Measurements from ENCODE around the gene FXYD6.
"Not testable (repeated sequence)": the region's sequence is repeated elsewhere in the genome, so short reads cannot be mapped to it uniquely, and the experiment has no call there.

The FXYD6 gene, protein sequence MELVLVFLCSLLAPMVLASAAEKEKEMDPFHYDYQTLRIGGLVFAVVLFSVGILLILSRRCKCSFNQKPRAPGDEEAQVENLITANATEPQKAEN

DNA sequence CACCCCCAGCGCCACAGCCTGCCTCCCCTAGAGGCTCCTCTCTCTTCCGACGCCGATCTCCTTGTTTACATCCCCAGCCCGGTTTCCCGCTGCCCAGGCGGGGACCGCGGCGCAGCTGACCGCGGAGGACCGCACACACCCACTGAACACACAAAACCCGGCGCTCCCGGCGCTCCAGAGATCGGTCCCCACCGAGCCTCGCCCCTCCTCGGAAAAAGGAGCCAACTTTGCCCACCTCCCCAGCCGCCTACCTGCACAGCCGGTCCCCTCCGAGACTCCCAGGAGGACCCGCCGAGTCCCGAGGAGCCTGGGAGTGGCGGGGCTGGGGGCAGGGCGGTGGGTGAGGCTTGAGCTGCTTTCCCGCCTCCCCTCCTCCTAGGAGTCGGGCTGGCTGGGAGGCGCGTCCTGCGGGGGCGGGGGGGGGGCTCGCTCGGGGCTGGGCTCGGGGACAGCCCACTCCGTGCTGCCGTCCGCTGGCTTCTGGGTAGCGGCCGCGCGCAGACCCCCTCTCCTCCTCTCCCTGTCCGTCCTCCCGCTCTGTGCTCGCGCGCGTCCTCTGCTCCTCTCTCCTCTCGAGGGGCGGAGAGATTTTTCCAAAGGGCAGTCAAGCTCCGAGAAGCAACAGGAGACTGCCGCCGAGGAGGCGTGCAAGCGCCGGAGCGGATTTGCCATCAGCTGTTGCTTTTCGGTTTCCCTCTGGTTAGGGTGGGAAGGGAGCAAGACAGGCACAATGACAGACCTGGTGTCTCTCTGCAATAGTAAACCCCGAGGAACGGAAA is at the start of gene FXYD6:
TSS of gene FXYD6 (minus strand) at position 318 of the 779 bp plus-strand sequence. CDS start 33,882 bp downstream, outside the sequence.
- DNase-seq (ENCODE audit: low spot score), result peak; percentile 75

DNA sequence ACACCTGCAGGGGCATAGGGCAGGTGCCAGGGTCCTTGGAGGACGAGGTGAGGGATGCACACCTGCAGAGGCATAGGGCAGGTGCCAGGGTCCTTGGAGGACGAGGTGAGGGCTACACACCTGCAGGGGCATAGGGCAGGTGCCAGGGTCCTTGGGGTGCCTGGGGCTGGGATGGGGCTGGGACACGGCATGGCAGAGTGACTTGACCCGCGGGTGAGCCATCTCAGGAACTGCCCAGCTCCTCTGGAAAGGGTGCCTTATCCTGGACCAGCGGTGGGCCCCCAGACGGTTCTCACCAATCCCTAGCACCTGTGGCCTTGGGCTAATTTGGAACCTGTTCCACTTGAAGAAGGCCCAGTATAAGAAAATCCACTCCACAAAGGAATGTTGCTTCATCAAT is 49.7 kb upstream of the FXYD6 start:
- not testable (repeated sequence) for DNase-seq (ENCODE audit: low spot score)

DNA sequence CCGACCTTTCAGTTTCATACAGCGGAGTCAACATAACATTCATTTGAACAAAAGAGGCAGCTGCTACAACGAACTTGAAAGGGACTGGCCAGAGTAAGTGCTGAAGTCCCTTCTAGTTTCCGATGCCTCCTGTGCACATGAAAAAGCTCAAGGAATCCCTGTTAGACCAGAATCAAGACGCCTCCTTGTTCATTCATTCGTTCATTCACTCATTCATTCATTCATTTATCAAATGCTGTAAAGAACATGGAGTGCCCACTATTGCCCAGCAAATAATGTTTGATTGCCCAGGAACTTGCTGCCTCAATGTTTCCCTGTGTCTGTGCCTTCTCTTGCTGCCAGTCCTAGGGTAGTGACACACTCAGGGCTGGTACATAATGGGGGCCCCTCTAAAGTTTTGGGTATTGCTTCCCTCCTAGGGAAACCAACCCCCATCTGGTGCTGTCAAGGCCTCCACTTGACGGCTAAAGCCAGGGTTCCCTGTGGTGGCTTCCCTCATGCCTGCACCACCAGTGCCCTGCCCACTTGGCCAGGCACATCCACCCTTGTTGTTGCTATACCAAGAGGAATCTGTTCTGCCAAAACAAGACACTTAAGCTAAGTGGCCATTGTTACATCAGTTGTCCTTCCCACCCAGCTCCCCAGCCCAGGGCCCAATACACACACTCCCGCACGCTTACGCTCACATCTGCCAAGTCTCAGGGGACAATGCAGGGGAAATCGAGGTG is 48.9 kb upstream of the FXYD6 start:
- DNase-seq (ENCODE audit: low spot score), result no peak

DNA sequence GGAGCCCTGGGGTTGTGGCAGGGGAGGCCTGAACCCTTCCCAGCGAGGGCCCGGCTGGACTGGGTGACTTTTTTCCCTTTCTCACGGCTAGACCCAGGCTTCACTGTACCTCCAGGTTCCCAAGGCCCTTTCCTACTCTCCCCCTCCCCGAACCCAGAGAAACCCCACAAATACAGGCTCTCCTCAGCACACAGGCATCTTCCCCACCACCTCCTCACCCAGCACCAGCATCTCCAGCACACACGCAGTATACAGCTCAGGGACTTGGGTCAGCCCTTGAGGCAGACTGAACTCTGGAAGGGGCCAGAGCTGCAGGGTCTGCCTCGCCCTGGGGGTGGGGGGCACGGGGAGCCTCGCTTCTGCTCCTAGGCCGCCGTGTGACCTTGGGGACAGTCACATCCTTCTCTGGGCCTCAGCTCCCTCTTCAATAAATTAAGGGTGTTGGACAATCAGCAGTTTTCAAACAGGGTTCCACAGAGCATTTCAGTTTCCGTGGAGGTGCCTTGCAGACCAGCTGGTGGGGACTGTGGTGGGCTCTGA is 48.2 kb upstream of the FXYD6 start:
- no peak for DNase-seq (ENCODE audit: low spot score)

DNA sequence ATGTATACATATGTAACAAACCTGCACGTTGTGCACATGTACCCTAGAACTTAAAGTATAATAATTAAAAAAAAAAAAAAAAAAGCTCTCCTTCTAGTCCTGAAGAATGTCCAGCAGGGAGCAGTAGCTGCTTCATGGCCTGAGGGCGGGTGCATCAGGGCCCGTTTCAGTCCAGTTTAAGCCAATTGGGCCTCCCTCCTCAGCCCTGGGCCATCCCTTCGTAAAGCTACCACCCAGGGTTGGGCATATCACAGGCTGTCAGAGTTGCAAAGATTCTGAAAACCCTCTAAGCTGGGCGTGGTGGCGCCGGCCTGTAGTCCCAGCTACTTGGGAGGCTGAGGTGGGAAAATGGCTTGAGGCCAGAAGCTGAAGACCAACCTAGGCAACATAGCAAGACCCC is 47.3 kb upstream of the FXYD6 start:
- DNase-seq (ENCODE audit: low spot score), result no peak

DNA sequence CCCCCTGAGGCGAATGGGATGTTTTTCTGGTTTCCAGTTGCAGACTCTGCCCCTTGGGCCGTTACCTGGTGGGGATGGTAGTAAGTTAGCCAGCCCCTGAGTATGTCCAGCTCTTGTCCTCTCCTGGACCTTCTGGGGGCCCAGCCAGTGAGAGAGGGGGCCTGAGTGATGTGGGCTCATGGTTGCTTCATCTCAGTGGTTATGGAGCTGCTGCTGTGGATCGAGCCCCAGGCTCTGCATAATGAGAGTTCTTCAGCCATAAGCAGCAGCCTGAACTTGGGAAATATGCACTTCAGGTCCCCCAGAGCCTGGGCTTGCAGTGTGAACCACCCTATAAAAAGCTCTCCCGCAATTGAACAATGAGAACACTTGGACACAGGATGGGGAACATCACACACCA is 46.8 kb upstream of the FXYD6 start:
- no peak for DNase-seq (ENCODE audit: low spot score)

DNA sequence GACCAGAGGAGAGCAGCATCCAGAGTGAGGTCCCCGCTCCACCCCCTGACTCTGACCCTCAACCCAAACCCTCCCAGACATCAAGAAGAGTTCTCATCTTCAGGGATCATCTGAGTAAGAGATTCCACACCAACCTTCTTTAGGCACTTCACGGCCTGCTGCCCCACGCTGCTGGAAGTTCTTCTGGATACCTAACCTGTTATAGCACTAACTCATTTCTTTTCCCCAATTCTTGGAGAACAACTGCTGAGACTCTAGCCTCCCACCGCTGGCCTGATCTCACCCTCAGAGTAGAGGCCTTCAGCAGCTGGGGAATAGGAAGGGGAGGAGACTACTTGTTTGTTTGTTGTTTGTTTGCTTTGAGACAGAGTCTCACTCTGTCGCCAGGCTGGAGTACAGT is 45.4 kb upstream of the FXYD6 start:
- DNase-seq (ENCODE audit: low spot score), result no peak

DNA sequence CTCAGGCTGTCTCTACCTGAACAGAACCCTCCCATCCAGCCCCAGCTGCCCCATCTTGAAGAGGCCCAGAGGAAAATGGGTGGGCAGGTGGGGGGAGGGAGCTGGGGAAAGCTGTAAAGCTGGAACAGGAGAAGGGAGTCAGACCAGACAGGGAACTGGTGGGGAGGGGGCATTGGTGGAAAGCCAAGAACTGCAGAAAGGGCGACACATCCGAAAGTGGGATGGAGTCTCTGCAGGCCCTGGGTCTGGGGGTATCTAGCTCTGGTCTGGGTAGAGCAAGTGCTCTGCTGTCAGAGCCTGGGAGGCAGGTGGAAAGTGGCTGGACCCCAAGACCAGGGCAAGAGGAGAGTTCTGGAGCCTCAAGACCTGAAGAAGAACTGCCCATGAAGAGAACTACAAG is 45.0 kb upstream of the FXYD6 start:
- no peak for DNase-seq (ENCODE audit: low spot score)

DNA sequence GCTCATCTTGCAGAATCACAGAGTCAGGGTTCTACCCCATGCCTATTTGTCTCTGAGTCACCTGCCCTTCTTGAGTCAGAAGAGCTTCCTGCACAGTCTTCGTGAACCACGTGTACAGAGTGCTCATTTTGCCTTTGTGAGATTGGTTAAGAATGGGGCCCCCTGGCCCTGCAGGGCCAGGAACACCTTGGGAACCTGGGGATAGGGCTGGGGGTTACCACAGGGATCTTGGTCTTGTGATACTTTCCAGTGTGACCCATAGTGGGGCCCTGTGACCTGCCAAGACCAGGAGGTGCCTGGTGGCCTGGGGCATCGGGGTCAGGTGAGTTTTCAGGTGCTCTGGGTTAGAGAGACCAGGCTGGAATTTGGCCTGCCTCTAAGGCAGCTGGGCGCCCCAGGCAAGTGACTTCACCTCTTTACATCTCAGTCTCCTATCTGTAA is 43.3 kb upstream of the FXYD6 start:
- no peak for DNase-seq (ENCODE audit: low spot score)

DNA sequence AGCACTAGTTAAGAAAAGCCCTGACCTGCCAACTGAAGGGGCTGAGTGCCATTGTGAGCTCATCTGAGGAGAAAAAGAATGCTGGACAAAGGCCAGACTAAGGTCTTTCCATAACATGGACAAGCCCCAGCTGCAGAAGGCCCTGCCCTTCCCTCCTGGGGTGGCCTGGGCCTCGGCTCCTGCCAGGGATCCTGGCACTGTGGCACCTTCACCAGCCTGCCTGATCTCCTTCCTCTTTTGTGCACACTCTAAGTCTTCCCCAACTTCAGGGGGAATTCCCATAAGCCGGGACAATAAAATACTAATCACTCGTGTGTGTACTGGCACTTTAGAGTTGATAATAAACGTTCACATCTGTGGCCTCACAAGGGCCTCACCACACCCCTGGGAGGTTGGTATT is 42.9 kb upstream of the FXYD6 start:
- DNase-seq (ENCODE audit: low spot score), result no peak

DNA sequence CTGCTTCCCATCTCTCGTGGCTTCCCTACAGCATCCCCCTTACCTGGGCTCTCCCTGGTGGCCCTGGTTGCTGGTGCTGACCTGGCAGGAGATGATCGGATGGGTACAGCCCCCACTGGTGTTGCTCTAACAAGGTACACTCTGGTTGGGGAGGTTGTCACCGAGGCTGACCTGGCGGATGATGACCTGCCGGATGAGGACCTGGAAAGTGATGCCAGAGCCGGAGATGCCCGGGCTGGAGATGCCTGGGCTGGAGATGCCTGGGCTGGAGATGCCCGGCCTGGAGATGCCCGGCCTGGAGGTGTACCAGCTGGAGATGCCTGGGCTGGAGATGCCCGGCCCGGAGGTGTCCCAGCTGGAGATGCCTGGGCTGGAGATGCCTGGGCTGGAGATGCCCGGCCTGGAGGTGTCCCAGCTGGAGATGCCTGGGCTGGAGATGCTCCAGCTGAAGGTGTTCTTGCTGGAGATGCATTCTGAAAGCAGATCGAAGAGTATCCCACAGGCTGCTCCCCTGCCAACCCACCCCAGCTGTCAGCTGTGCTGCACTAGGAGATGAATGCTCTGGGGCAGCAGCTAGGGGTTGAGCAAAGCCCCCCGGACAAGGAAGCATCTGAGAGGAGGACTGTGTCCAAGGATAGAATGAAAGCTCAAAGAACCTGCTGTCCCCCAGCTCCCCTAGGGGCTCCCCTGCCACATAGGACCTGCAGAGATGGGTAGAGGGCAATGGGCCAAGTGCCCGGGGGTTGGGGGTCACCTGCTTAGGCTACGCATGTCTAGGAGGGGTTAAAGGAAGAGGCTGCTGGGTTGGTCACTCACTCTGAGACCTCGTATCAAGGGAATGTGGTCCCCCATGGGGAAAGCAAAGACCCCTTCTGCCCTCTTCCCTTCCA is 42.2 kb upstream of the FXYD6 start:
- no peak for DNase-seq (ENCODE audit: low spot score)

DNA sequence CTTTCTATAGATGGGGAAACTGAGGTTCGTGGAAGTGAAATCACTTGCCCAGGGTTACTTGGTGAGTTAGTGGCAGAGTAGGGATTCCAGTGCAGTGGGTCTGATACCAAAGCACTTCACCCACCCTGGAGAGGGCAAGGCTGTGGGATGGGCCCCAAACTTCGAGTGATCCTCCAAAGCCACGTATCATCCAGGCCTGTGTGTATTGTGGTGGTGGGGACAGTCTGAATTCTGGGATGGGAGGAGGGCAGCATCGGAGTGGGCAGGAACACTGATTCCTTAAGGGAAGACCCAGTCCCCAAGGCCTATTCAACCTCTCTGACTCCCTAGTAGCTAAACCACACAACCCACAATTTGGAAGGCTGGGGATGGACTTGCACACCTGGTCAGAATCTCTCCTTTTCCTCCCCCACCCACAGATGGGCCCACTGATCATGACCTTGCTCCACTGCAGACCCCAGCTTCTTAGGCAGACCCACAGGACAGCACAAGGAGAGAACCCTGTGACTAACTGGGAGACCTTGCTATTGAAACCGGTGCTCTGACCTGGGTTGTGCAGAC is 41.2 kb upstream of the FXYD6 start:
- DNase-seq (ENCODE audit: low spot score), result no peak

DNA sequence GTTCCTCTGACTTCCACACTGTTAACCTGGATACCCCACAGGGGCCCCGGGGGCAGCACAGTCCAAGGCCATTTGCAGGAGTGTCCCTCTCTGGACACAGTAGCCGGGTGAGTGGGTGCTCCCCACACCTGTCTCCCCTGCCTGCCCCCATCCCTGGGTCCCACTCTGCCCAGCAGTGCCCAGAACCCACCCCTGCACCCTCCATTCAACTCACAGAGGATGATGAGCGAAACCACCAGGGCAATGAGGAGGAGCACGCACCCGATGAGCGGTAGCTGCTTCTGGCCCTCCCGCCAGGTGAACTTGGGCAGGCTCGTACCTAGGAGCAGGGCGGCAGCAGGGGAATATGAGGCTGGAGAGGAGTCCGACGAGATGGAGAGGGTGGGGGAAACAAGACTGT is 40.5 kb upstream of the FXYD6 start:
- no peak for DNase-seq (ENCODE audit: low spot score)

DNA sequence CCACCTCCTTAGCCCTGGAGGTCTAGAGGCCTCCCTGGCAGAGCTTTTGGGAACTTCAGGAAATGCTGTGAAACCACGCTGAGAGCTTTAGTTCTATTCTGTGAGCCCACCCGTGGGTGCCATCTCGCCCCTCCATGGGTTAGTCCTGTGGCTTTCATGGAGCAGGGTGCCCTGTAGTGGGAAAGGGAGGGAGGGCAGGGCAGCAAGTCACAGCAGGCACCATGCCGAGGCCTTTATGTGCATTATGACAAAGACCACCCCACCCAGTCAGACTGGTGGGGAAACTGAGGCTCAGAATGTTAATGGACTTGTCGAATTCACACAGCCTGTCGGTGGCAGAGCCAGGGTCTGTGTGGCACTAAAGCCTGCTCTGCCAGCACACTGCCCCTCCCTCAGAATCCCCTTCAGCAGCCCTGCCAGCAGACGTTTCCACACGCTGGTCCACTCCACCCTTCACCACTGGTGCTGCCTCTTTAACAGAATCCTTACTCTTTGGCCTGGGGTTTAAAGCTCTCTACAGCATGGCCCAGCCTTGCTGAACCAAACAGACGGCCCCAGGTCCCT is 39.3 kb upstream of the FXYD6 start:
- no peak for DNase-seq (ENCODE audit: low spot score)

DNA sequence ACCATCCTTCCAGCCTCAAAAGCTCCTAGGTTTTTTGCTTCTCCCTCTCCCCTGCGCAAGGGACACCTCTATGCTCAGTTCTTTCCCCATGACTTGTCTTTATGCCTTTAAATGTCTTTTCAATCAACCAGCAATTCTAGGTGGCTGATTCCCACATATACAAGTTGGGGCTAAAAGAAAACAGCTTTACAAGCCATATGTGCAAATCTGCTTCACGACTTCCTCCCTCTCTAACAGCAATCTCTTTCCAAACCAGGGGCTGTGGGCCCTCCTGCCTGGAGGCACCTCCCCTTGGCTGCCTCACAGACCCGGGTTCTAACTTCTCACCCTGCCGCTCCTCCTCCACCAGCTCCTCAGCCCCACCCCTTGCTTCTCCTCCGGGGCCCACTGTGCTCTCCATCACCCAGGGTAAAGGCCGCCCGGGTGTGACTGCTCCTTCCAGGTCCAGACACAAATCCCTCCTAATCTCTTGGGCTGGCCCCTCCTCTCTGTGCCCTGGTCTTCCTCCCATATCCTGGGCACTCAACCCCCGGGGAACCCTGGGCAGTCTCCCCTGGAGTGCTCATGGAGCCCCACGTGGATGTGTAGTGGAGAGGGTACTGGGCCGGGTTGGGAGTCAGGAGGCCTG is 38.6 kb upstream of the FXYD6 start:
- no peak for DNase-seq (ENCODE audit: low spot score)

DNA sequence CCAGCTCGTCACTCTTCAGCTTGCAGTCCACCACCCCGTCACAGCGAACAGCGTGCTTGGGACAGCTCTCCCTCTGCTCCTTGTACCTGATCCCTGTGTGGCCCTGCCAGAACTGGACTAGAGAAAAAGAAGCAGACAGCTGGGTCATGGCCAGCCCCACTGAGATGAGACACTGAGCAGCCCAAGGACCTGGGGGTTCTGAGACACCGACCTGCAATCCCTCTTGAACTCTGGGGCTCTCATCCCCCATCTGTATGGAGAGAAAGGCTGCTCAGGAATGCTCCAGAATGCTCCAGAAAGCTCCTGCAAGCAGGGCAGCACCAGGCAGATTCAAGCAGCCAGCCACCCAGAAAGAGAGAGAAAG is 37.9 kb upstream of the FXYD6 start:
- no peak for DNase-seq (ENCODE audit: low spot score)

DNA sequence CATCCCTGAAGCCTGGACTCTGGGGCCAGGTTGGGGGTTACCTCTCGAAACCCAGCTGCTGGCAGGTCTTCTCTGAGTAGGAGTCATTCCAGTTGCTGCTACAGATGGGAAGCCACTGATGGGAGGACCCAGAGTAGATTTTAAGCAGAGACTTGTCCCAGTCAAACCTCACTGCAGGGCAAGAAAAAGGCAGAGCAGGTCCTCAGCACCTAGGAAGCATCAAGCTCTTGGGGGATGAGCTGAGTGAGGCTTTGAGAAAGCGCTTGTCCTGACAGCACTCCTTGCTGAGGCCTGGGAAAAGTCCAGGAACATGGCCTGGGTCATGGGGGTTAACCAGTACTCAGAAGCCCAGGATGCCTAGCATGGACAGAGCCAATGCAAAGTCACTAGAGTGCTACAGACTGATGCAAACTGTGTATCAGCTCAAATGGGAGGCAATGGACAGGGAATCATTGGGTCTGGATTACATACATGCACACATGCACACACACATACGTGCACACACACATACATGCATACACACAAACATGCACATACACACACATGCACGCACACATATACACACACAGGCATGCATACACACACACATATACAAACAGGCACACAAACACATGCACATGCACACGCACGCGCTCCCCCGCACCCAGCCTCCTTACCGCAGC is 37.4 kb upstream of the FXYD6 start:
- DNase-seq (ENCODE audit: low spot score), result no peak

DNA sequence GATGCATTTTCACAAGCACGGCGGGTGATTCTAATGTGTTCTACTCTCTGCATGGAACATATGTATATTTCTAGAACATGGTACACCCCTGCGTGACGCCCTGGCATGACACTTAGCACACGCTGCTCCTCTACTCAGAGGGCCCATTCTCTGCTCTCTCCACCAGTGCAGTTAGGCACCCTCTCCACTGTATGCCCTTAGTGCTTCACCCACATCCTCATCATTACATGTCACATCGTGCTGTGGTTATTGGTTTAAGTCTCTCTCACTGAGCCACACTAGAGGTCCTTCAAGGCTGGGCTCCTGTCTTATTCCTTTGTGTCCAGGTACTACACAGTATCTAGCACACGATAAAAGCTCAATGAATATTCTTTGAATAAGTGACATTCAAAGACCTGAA is 36.0 kb upstream of the FXYD6 start:
- DNase-seq (ENCODE audit: low spot score), result no peak

DNA sequence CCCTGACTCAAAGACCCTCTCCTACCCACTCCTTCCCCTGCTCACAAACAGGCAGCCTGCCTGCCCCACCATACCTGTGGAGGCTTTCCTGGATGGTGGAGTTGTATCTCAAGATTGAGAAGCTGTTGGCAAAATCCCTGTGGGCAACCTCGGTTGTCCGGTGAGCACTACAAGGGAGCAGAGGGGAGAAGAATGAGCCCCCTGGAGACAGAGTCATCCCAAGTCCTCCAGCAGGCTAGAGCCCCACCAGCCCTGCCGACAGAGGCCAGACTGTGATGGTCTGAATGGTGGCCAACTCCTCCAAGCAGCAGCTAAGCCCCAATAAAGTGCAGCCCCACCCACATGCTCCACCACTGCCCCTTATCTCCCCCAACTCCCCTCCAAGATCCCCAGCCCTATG is 35.2 kb upstream of the FXYD6 start:
- DNase-seq (ENCODE audit: low spot score), result no peak

DNA sequence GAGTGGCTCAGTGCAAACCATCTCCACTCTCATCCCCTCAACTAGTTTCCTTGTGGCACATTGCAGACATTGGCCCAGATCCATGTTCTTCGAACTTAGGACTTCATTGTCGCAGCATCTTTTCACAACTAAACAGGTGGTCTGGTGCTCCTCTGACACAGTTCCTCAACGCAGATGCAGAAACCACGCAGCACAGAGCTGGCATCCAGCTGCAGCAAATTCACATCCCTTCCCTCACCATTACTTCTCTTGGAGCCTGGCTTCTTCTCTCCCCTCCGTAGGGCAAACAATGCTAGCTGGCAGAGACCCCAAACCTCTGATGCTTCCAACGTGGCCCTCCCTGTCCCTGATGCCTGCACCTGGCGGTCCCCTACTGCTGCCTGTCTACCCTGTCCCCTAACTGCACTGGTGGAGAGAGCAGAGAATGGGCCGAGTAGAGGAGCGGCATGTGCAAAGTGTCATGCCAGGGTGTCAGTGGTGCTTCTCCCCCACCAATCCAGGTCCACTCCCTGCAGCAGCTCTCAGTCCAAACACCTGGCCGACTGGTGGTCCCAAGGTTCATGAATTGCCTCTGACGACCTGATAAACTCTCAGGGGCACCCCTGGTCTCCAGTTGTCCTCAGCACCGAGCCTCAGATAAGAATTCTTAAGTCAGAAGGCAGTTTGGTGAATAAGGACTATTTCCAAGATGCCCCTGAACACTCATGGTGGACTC is 34.6 kb upstream of the FXYD6 start:
- no peak for DNase-seq (ENCODE audit: low spot score)
